C4-2B (cell line): ENCODE data around the gene RABL3.

Experiments
- CTCF ChIP-seq: fragments of 450-650 bp; conservative IDR thresholded peaks from 2 replicates; pipeline ENCODE4 v1.5.1; 2017; ENCODE audit warnings: mild to moderate bottlenecking
- ZFX ChIP-seq: fragments of 450-650 bp; IDR thresholded peaks from 2 replicates; pipeline ENCODE4 v1.6.1; 2017

DNA sequence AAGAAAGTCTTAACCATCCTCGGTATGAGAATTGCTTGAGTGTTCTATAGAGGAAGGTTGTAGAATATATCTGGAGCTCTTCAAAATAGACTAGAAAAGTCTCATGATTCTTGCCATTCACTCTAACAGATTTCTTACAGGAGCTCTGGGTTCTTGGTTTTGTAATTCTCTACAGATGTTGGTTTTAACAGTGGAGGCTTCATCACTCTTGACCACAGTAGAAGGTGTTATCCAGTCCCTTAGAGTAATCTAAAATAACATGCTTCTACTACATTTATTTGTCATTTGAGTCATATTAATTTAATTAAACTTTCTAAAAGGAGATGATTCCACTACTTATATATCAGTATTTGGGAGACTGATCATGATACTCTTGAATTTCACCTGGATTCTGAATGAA lies 9.9 kb upstream of the RABL3 start:
- TF ChIP-seq CTCF: no peak
- TF ChIP-seq ZFX: no peak
